Osteoblast (primary cell): ENCODE data around the gene CMKLR1. TPM values are rescaled to one million over a fixed set of nuclear protein-coding genes. Genes with fewer than 3 reads are reported as not detected.

Source experiments
- DNase-seq: peaks from one replicate; pipeline ENCODE4 v3.0.0; 2011; ENCODE audit warnings: low spot score, mixed read lengths; ENCODE audit not compliant: insufficient read length; ENCODE audit errors: missing footprints
- H2AFZ ChIP-seq: 2 replicates; pipeline ENCODE4 v1.6.0; 2011; ENCODE audit warnings: mild to moderate bottlenecking, low read length
- H3K27ac ChIP-seq: 2 replicates; pipeline ENCODE4 v1.5.1; 2011; ENCODE audit warnings: mild to moderate bottlenecking, low read depth, low read length, moderate library complexity
- H3K27me3 ChIP-seq: 2 replicates; pipeline ENCODE4 v1.6.0; 2012; ENCODE audit warnings: mild to moderate bottlenecking, control low read depth, inconsistent platforms, low read length, moderate library complexity; ENCODE audit not compliant: insufficient read depth
- H3K36me3 ChIP-seq: 2 replicates; pipeline ENCODE4 v1.5.1; 2011; ENCODE audit warnings: mild to moderate bottlenecking, low read length, control low read depth, moderate library complexity; ENCODE audit not compliant: insufficient read depth
- H3K4me1 ChIP-seq: 2 replicates; pipeline ENCODE4 v1.5.1; 2011; ENCODE audit warnings: mild to moderate bottlenecking, low read length, control low read depth, moderate library complexity; ENCODE audit not compliant: insufficient read depth
- H3K4me2 ChIP-seq: 2 replicates; pipeline ENCODE4 v1.6.0; 2011; ENCODE audit warnings: mild to moderate bottlenecking, low read length; ENCODE audit not compliant: insufficient read depth
- H3K4me3 ChIP-seq: fragments of 200-600 bp; sonication (generic); 3 replicates; pipeline ENCODE4 v1.5.1; 2012; ENCODE audit warnings: mild to moderate bottlenecking, low read length, inconsistent platforms; ENCODE audit not compliant: insufficient read depth
- H3K79me2 ChIP-seq: 2 replicates; pipeline ENCODE4 v1.6.0; 2012; ENCODE audit warnings: mild to moderate bottlenecking, low read length, control low read depth, inconsistent platforms; ENCODE audit not compliant: insufficient read depth
- H3K9me3 ChIP-seq: 2 replicates; pipeline ENCODE4 v1.5.1; 2011; ENCODE audit warnings: low read depth, low read length, control low read depth
- H4K20me1 ChIP-seq: 2 replicates; pipeline ENCODE4 v1.6.0; 2012; ENCODE audit warnings: mild to moderate bottlenecking, low read length, control low read depth; ENCODE audit not compliant: insufficient read depth
- CTCF ChIP-seq: IDR thresholded peaks from 2 replicates; pipeline ENCODE4 v1.5.1; 2011; ENCODE audit warnings: mild to moderate bottlenecking, low read depth, low read length, moderate library complexity; ENCODE audit errors: extremely low read depth
- total RNA-seq: library from RNA; depleted of rRNA; stranded (reverse); fragments of >200 nt; gene quantifications from 2 replicates; pipeline ENCODE4 v1.2.3, GENCODE V29; 2012

The CMKLR1 gene
- total RNA-seq, 1 donor = 9.8 TPM

- Histone ChIP-seq H3K4me1 (peaks cover 20% of the 10 kb centered on the region), H3K9me3 (no peaks in the 10 kb centered on the region), H2AFZ (no peak overlapping the region), H3K4me3 (no peak overlapping the region), H4K20me1 (no peaks in the 10 kb centered on the region), H3K27me3 (no peaks in the 10 kb centered on the region), H3K27ac (no peak overlapping the region), H3K36me3 (no peaks in the 10 kb centered on the region), H3K4me2 (no peak overlapping the region), H3K79me2 (no peaks in the 10 kb centered on the region)
- no peak for TF ChIP-seq CTCF
- peak; percentile 23 for DNase-seq
Measured at GRCh38 chr12:108352591-108352990, 13.5 kb upstream of the CMKLR1 start.

GRCh38 chr12:108350511-108350910, 11.4 kb upstream of the CMKLR1 start:
- Histone ChIP-seq H3K4me1 (peaks cover 20% of the 10 kb centered on the region), H3K9me3 (no peaks in the 10 kb centered on the region), H3K4me2 (no peak overlapping the region), H3K79me2 (no peaks in the 10 kb centered on the region), H4K20me1 (no peaks in the 10 kb centered on the region), H3K36me3 (no peaks in the 10 kb centered on the region), H3K4me3 (no peak overlapping the region), H3K27ac (peak overlapping the region; percentile 95), H3K27me3 (no peaks in the 10 kb centered on the region), H2AFZ (no peak overlapping the region)
- peak; percentile 14 for DNase-seq
- no peak for TF ChIP-seq CTCF

GRCh38 chr12:108349278-108349688, 10.2 kb upstream of the CMKLR1 start:
- Histone ChIP-seq H3K79me2 (no peaks in the 10 kb centered on the region), H3K4me1 (peaks cover 20% of the 10 kb centered on the region), H3K4me3 (peak overlapping the region; percentile 38), H3K27me3 (no peaks in the 10 kb centered on the region), H3K4me2 (peak overlapping the region; percentile 77), H3K36me3 (no peaks in the 10 kb centered on the region), H3K27ac (peak overlapping the region; percentile 95), H2AFZ (peak overlapping the region; percentile 82), H3K9me3 (no peaks in the 10 kb centered on the region), H4K20me1 (no peaks in the 10 kb centered on the region)
- TF ChIP-seq CTCF = no peak
- DNase-seq = peak; percentile 94

GRCh38 chr12:108348842-108349241, 9.7 kb upstream of the CMKLR1 start:
- Histone ChIP-seq H3K36me3 (no peaks in the 10 kb centered on the region), H2AFZ (peak overlapping the region; percentile 82), H3K27ac (peak overlapping the region; percentile 95), H3K27me3 (no peaks in the 10 kb centered on the region), H3K4me2 (peak overlapping the region; percentile 77), H3K79me2 (no peaks in the 10 kb centered on the region), H3K9me3 (no peaks in the 10 kb centered on the region), H3K4me1 (peaks cover 20% of the 10 kb centered on the region), H4K20me1 (no peaks in the 10 kb centered on the region), H3K4me3 (peak overlapping the region; percentile 38)
- TF ChIP-seq CTCF = no peak
- peak; percentile 62 for DNase-seq
